Mucosa of gallbladder (tissue), 1 donor: ENCODE results near the gene SCAND1. TPM values are rescaled to one million over a fixed set of nuclear protein-coding genes. Genes with fewer than 3 reads are reported as not detected.

Source experiments
- DNase-seq: peaks from one replicate; pipeline ENCODE4 v3.0.0-alpha.2; 2020; ENCODE audit warnings: low spot score
- total RNA-seq: library from RNA; stranded (reverse); gene quantifications from one replicate; pipeline ENCODE4 v1.2.1, GENCODE V29; 2021
- donor health status: DM: no; HTN: no; CAD: no.

SCAND1 gene
- total RNA-seq, 1 donor from 2014 or later: 92.7 TPM

DNA sequence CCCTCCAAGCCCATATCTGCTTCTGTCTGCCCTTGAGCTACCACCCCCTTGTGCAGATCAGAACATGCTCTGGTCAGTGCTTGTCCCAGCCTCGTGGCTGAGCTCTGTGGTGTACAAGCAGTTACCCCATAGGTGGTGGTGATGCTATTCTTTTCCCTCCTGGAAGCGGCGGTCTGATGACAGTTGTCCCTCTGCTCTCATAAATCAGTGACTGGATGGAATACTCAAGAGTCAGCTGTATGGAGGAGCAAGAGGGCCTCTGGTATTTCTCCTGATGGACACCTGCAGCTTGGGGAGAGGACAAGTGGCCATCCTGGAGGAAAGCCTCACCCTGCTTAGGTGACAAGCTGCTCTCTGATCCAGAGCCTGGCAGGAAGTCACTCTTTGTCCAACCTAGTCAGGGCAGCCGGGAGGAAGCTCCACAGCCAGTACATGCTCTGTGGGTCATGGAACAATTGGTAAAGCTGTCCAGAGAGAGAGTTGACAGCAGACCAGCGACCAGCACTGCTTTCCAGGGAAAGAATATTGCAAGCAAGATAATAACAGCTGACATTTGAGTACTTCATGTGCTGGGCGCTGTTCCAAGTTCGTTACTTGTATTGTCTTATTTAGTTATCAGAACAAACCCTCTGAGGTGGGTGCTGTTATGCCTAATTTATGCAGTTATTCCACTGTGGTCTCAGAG, 47.1 kb downstream of the SCAND1 start:
- no peak for DNase-seq

DNA sequence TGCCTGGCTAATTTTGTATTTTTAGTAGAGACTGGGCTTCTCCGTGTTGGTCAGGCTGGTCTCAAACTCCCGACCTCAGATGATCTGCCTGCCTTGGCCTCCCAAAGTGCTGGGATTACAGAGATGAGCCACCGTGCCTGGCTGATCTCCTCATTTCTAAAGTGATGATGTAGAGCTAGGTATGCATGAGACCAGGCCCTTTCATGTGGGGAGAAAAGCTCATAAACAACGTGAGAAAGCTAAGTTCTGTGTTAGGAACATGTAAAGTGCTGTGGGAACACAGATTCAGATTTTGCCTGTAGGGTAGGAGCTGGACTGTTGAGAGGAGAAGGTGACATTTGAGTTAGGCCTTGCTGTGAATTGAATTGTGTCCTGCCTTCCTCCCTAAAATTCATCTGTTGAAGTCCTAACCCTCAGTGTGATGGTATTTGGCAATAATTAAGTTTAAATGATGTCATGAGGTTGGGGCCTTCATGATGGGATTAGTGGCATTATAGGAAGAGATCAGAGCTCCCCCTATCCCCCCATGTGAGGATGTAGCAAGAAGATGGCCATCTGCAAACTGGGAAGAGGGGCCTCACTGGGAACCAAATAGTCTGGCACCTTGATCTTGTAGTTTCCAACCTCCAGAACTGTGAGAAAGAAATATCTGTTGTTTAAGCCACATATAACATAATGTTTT, 49.2 kb downstream of the SCAND1 start:
- DNase-seq: no peak

GRCh38 chr20:35903843-35904242, 50.5 kb downstream of the SCAND1 start:
- no peak for DNase-seq

Other genes with a start within 250 kb of the SCAND1 start
- 288 TPM for gene RBM39, start 212.2 kb downstream of the SCAND1 start, total RNA-seq
- gene PHF20, start 182.5 kb downstream of the SCAND1 start, total RNA-seq: 44.4 TPM
- 3.3 TPM for gene CNBD2, start 14.1 kb upstream of the SCAND1 start, total RNA-seq
- 136 TPM for gene EPB41L1, start 200.2 kb upstream of the SCAND1 start, total RNA-seq